PC-9 (cell line): ENCODE measurements around the gene AGTPBP1.

Experiments used
- EZH2 ChIP-seq: fragments of 200-600 bp; sonication (generic); IDR thresholded peaks from 2 replicates; pipeline ENCODE4 v1.8.0; 2017; ENCODE audit warnings: antibody characterized with exemption, low read depth
- TF ChIP-seq, protein P1 (sequence below): fragments of 200-600 bp; sonication (generic); conservative IDR thresholded peaks from 2 replicates; pipeline ENCODE4 v1.6.1; 2017; ENCODE audit warnings: mixed run types, antibody characterized with exemption, mild to moderate bottlenecking, moderate library complexity

DNA sequence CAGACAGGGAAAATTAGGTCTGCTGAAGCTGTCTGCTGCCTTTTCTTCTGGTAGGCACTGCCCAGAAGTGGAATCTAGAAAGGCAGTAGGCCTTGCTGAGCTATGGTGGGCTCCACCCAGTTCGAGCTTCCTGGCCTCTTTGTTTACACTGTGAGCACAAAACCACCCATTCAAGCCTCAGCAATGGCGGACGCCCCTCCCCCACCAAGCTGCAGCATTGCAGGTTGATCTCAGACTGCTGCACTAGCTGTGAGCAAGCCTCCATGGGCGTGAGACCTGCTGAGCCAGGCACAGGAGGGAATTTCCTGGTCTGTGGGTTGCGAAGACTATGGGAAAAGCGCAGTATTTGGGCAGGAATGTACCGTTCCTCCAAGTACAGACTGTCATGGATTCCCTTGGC lies 18.5 kb downstream of the AGTPBP1 start:
- TF ChIP-seq EZH2, result no peak
- TF ChIP-seq, protein P1, sequence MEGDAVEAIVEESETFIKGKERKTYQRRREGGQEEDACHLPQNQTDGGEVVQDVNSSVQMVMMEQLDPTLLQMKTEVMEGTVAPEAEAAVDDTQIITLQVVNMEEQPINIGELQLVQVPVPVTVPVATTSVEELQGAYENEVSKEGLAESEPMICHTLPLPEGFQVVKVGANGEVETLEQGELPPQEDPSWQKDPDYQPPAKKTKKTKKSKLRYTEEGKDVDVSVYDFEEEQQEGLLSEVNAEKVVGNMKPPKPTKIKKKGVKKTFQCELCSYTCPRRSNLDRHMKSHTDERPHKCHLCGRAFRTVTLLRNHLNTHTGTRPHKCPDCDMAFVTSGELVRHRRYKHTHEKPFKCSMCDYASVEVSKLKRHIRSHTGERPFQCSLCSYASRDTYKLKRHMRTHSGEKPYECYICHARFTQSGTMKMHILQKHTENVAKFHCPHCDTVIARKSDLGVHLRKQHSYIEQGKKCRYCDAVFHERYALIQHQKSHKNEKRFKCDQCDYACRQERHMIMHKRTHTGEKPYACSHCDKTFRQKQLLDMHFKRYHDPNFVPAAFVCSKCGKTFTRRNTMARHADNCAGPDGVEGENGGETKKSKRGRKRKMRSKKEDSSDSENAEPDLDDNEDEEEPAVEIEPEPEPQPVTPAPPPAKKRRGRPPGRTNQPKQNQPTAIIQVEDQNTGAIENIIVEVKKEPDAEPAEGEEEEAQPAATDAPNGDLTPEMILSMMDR, result no peak
